SJCRH30 (cell line): ENCODE measurements around the gene DHX29. TPM values are rescaled to one million over a fixed set of nuclear protein-coding genes. Genes with fewer than 3 reads are reported as not detected.

Experiments
- DNase-seq, 2 experiments: peaks; one replicate each; pipeline ENCODE4 v3.0.0-alpha.2; 2015 to 2020
- H3K27ac ChIP-seq: fragments of 250-450 bp; sonication (Bioruptor Pico); 2 replicates; pipeline ENCODE4 v1.5.1; 2020; ENCODE audit warnings: mild to moderate bottlenecking, moderate library complexity
- H3K27me3 ChIP-seq: fragments of 250-450 bp; sonication (Bioruptor Pico); 2 replicates; pipeline ENCODE4 v1.5.1; 2020; ENCODE audit warnings: mild to moderate bottlenecking, moderate library complexity
- H3K36me3 ChIP-seq: fragments of 250-450 bp; sonication (Bioruptor Pico); 2 replicates; pipeline ENCODE4 v1.5.1; 2020; ENCODE audit warnings: mild to moderate bottlenecking, moderate library complexity
- H3K4me1 ChIP-seq: fragments of 250-450 bp; sonication (Bioruptor Pico); 2 replicates; pipeline ENCODE4 v1.5.1; 2020; ENCODE audit warnings: mild to moderate bottlenecking, moderate library complexity
- H3K4me3 ChIP-seq: fragments of 250-450 bp; sonication (Bioruptor Pico); 2 replicates; pipeline ENCODE4 v1.5.1; 2020; ENCODE audit warnings: mild to moderate bottlenecking, moderate library complexity
- H3K9me3 ChIP-seq: fragments of 250-450 bp; sonication (Bioruptor Pico); replicated peaks from 2 replicates; pipeline ENCODE4 v1.5.1; 2020; ENCODE audit warnings: mild to moderate bottlenecking, moderate library complexity
- total RNA-seq: library from RNA; depleted of rRNA; stranded (reverse); fragments of >200 nt; shearing (Covaris generic); gene quantifications from 2 replicates; pipeline ENCODE4 v1.2.3, GENCODE V29; 2014; rRNA removed

DHX29 gene
- total RNA-seq, 1 experiment from 2014 or later: 41.3 TPM

DNA sequence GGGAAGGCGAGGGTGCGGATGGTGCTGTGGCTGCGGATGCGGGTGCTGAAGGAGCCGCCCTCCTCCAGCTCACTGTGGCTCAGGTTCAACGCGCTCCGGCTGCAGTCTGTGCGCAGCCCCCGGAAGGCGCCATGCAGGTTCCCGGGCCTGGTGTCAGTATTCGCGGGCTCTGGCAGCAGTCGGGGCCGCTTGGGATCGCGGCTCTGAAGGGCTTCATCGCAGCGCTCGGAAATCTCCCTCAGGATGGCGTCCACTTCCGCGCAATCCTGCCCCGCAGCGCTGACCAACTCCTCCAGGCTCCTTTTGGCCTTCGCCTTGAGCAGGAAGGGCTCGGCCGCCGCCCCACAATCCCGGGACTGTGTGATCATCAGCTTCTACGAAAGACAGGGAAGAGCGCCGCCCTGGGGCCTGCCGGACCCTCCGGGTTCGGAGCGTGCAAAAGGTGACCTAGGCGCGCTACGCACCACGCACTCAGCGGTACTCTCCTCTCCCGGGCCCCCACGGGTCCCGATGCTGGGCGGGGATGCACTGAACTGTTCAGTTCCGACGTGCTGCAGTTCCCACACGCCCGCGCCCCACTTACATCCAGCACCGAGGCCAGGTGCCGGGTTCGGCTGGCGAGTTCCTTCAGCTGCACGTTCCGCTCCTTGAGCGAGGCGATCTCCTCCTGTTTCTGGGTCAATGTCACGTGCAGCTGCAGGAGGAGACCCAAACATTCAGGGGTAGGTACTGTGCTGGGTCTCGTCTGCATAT, 86.9 kb downstream of the DHX29 start:
- DNase-seq: peak; percentile 22 to 42
- H3K27ac ChIP-seq: no peak overlapping the region
- peak overlapping the region; percentile 61 for H3K4me3 ChIP-seq
- H3K4me1 ChIP-seq: no peaks in the 10 kb centered on the region
- no peaks in the 10 kb centered on the region for H3K36me3 ChIP-seq
- no peaks in the 10 kb centered on the region for H3K27me3 ChIP-seq
- no peaks in the 10 kb centered on the region for H3K9me3 ChIP-seq

DNA sequence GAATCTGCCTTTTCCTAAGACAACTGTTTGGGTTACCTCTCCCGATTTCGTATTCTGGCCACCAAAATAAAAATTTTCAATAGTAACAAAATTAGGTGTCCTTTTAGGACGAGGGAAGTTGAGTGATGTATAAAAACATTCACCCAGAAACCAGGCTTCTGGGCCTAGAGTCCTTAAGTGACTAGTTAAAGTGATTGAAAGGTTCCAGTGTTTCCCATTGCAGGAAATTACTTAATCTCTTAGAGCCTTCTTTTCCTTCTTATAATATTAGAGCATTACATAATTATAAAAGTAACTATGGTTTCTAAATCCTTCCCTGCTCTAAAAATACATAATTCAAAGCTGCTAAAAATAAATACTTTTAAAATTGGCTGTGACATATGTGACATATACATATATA, 87.7 kb downstream of the DHX29 start:
- Histone ChIP-seq H3K36me3 (no peaks in the 10 kb centered on the region), H3K9me3 (no peaks in the 10 kb centered on the region), H3K4me3 (peak overlapping the region; percentile 61), H3K4me1 (no peaks in the 10 kb centered on the region), H3K27ac (no peak overlapping the region), H3K27me3 (no peaks in the 10 kb centered on the region)
- DNase-seq: no peak

DNA sequence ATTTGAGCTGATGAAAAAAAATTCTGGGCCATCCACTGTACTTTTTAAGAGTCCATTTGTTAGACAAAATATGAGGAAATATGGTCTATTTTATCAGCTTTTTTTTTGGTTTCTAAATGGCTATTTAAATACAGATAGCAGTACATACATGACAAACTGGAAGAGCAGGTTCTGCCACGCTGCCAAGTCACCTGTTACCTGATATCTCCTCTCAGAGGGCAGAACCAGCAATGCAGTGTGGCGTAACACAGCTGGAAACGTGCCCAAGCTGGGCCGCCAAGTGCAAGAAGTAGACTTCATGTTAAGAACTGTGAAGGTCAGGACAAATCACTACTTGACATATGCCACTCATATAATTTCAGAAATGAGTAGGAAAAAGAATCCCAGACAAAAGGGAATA, 88.5 kb downstream of the DHX29 start:
- Histone ChIP-seq H3K27ac (no peak overlapping the region), H3K4me3 (no peak overlapping the region), H3K4me1 (no peaks in the 10 kb centered on the region), H3K36me3 (no peaks in the 10 kb centered on the region), H3K27me3 (no peaks in the 10 kb centered on the region), H3K9me3 (no peaks in the 10 kb centered on the region)
- no peak for DNase-seq

DNA sequence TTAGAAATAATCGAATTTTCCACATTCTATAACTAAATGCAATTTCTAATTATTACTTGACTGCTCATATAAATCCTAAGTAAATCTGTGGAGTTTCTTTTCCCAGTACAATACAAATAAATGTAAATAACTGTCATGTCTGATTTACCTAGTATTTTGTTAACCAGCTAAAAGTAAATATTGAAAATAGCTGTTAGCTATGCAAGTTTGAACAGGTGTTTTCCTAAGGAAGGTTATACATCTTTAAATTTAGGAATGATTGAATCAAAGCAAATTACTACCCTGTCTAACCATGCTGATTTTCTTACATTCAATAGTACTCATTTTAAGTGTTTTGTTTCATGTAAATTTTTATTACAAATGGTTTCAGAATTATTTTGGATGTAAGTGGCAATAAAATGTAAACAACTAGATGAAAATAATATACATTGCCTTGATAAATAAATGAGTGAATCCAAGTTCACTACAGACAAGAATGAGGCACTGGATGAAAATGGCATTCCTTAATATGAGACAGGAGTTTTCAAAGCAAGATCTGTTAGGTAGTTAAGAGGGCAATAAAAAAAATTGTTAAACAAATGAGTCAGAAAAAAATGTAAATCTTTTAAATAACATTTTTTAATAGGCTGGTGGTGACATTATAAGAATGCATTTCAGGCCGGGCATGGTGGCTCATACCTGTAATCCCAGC, 96.2 kb downstream of the DHX29 start:
- Histone ChIP-seq H3K27me3 (no peaks in the 10 kb centered on the region), H3K27ac (no peak overlapping the region), H3K36me3 (no peaks in the 10 kb centered on the region), H3K4me3 (no peak overlapping the region), H3K9me3 (no peaks in the 10 kb centered on the region), H3K4me1 (no peaks in the 10 kb centered on the region)
- no peak for DNase-seq

Other genes starting within 250 kb of the DHX29 start
- not detected in 2 replicates for gene GZMA, start 205.0 kb downstream of the DHX29 start, total RNA-seq
- 42.9 and 46.0 TPM in 2 replicates for gene GPX8, start 147.5 kb downstream of the DHX29 start, total RNA-seq
- 0.02 TPM in 1 of 2 replicates, not detected in the other for gene CDC20B, start 134.5 kb downstream of the DHX29 start, total RNA-seq
- gene MCIDAS, start 80.4 kb downstream of the DHX29 start, total RNA-seq: 0.71 and 0.83 TPM in 2 replicates
- 0.35 and 0.43 TPM in 2 replicates for gene CCNO, start 74.1 kb downstream of the DHX29 start, total RNA-seq
- 109 and 130 TPM in 2 replicates for gene MTREX, start 295 bp upstream of the DHX29 start, total RNA-seq
- gene PLPP1, start 227.3 kb upstream of the DHX29 start, total RNA-seq: 31.3 and 35.1 TPM in 2 replicates